ENCODE measurements around the gene COL6A6.

GRCh38 chr3:130491431-130491830 is 25.5 kb upstream of the COL6A6 start:
- TF ChIP-seq CTCF (optimal IDR thresholded peaks at IDR 0.05 in 1 of 3, IDR thresholded peaks at IDR 0.05 in 1 of 3, conservative IDR thresholded peaks at IDR 0.05 in 1 of 3; ENCODE audit: extremely low read depth in 1 of 3, insufficient read depth in 2 of 3, low read length in 3 of 3) (no peak), EZH2 (IDR thresholded peaks at IDR 0.05; ENCODE audit: low read length) (no peak)
